Fibroblast of lung (primary cell): ENCODE data around the gene PPP2R1B.

ENCODE experiments used
- CTCF ChIP-seq, 2 donors: IDR thresholded peaks in 1 of 2; conservative IDR thresholded peaks in 1 of 2; 1 replicate in 1 of 2; 2 replicates in 1 of 2; pipeline ENCODE4 v1.5.1; 2011 to 2012; ENCODE audit warnings: low read length in 2 of 2, control low read depth in 1 of 2, inconsistent platforms in 1 of 2, low read depth in 1 of 2, mild to moderate bottlenecking in 1 of 2
- EZH2 ChIP-seq: IDR thresholded peaks from 2 replicates; pipeline ENCODE4 v1.5.1; 2012; ENCODE audit warnings: low read length, control low read depth, mild to moderate bottlenecking; ENCODE audit errors: missing control alignments

GRCh38 chr11:111761036-111761435, 5.2 kb downstream of the PPP2R1B start:
- TF ChIP-seq CTCF (conservative IDR thresholded peaks at IDR 0.05 in 1 of 2, IDR thresholded peaks at IDR 0.05 in 1 of 2; ENCODE audit: low read depth in 1 of 2, low read length in 2 of 2) (no peak), EZH2 (no peak)
